ENCODE results near the gene MGMT.

DNA sequence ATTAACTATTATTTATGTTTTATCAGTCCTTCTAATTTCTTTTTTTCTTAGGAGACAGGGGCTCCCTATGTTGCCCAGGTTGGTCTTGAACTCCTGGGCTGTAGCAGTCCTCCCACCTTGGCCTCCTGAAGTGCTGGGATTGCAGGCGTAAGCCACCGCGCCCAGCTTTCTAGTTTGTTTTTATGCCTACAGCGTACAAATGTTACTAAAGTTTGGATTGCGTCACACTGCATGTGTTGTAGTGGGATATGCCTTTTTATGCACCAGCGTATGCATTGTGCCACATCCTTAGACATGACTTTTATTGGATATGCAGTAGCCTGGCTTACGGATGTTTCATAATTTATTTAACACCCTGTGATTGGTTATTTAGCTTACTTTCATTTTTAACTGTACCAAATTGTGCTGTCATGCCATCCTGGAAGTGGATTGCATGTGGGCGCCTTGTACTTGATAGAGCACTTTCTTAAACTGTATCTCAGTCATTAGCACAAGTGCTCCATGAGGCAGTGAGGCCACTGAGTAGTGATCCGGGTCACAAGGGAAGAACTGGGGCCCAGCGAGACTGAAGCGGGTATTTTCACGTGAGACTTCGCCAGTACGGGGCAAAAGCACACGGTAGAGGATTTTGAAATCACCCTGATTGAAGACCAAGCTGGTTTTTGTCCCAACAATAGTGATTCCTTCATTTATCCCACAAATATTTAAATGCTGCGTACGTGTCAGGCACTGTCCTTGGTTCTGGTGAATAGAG is 165.0 kb downstream of the MGMT start:
- TF ChIP-seq, protein P1, sequence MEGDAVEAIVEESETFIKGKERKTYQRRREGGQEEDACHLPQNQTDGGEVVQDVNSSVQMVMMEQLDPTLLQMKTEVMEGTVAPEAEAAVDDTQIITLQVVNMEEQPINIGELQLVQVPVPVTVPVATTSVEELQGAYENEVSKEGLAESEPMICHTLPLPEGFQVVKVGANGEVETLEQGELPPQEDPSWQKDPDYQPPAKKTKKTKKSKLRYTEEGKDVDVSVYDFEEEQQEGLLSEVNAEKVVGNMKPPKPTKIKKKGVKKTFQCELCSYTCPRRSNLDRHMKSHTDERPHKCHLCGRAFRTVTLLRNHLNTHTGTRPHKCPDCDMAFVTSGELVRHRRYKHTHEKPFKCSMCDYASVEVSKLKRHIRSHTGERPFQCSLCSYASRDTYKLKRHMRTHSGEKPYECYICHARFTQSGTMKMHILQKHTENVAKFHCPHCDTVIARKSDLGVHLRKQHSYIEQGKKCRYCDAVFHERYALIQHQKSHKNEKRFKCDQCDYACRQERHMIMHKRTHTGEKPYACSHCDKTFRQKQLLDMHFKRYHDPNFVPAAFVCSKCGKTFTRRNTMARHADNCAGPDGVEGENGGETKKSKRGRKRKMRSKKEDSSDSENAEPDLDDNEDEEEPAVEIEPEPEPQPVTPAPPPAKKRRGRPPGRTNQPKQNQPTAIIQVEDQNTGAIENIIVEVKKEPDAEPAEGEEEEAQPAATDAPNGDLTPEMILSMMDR (IDR thresholded peaks at IDR 0.05): no peak
- TF ChIP-seq POLR2AphosphoS5 (IDR thresholded peaks at IDR 0.05) (no peak), EP300 (IDR thresholded peaks at IDR 0.05) (no peak), POLR2A (IDR thresholded peaks at IDR 0.05) (no peak)
